ENCODE results near the gene ARHGAP9.
"Not testable (repeated sequence)": the region's sequence is repeated elsewhere in the genome, so short reads cannot be mapped to it uniquely, and the experiment has no call there.

ARHGAP9 gene

DNA sequence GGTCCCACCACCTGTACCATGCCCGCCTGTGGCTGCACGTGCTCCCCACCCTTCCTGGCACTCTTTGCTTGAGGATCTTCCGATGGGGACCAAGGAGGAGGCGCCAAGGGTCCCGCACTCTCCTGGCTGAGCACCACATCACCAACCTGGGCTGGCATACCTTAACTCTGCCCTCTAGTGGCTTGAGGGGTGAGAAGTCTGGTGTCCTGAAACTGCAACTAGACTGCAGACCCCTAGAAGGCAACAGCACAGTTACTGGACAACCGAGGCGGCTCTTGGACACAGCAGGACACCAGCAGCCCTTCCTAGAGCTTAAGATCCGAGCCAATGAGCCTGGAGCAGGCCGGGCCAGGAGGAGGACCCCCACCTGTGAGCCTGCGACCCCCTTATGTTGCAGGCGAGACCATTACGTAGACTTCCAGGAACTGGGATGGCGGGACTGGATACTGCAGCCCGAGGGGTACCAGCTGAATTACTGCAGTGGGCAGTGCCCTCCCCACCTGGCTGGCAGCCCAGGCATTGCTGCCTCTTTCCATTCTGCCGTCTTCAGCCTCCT is 23.4 kb downstream of the ARHGAP9 start:
- DNase-seq = peak; percentile 61

- DNase-seq = no peak
Observed at GRCh38 chr12:57455374-57456144, 24.1 kb downstream of the ARHGAP9 start.

GRCh38 chr12:57454566-57455373 is 24.9 kb downstream of the ARHGAP9 start, which contains the start of gene INHBE:
TSS of gene INHBE (plus strand) at chr12:57455307. CDS start at chr12:57455537, 230 bp downstream.
- DNase-seq = no peak

DNA sequence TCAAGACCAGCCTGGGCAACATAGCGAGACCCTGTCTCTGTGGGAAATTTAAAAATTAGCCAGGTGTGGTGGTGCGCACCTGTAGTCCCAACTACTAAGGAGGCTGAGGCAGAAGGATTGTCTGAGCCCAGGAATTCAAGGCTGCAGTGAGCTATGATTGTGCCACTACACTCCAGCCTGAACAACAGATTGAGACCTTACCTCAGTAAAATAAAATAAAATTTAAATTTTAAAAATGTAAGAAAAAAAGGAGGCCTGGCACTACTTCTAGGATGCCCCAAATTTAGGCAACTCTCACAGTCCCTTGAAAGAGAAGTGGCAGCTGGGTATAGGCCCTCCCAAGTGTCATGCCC is 25.5 kb downstream of the ARHGAP9 start:
- no peak for DNase-seq

DNA sequence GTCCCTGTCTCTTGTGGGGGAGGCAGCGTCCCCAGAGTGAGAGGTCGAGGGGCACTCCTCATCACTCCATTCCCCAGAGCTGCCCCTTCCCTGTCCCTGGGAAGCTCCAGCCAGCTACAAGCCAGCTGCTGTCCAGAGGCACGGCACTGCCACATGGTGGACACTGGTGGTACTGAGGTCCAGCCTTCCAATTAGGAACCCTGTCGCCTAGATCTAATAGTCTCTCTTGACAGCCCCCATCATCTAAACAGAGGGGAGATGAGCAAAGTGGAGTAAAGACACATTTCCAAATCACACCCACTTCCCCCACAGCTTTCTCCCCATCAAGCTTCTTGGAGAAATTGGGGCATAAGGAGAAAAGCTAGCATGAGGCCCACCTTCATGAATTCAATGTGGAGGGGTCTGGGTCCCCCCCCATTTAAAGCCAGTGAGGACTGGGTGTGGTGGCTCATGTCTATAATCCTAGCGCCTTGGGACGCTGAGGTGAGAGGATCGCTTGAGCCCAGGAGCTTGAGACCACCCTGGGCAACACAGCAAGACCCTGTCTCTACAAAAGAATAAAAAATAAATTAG is 26.6 kb downstream of the ARHGAP9 start:
- DNase-seq = peak; percentile 49

DNA sequence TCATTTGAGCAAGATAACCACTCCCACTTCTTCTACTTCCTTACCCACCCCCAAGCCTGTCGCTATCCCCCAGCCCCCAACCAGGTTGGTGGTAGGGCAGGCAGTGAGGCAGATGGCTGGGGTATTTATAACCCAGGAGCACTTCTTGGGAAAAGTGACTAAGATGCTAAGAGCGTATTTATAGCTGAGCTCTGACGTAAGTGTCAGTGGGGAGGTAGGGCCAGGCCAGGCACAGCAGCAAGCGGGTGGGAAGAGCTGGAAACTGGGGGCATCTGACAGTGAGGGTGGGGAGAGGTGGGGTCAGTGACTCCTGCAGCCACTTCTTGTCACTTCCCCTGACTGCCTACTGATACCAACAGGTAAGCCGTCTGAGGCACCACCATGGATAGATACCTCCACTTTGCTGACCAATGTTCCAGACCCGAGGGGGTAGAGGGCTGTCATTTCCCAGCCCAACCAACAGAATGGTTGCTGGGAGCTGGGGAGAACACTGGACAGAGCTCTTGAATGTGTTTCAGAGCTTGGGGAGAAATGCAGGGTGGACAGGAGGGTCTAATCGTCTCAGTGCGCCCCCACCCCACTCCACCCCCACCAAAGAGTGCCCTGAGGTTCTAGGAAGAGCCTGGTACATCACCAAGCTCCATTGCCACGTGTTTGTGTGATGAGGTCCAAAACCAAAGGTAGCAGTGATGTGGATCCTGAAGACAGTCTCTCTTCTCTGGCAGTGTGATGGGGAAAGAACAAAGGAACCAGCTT is 27.3 kb downstream of the ARHGAP9 start:
- no peak for DNase-seq

DNA sequence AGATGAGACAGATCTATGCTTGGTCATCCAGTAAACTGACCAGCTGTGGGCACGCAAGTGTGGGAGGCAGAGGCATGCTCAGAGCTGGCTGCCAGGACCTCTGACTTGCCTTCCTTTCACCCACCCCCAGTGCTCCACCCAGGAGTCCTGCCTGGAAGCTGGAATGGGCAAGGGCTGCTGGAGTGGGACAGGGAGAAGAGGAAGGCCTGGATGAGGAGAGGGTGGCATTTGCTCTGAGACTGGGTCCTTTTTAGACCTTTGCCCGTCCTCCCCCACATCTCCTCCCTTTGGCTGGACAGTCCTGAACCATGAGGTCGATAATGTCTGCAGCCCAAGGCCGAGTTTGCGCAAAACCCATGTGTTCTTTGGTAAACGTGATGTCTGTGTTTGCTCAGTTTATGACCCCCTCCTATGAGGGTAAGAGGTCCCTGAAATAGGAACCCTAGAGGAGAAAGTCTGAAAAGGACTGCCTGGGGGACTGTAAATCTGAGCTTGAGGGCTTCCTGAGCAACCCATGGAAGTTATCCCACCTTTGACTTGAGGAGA is 28.4 kb downstream of the ARHGAP9 start:
- no peak for DNase-seq

DNA sequence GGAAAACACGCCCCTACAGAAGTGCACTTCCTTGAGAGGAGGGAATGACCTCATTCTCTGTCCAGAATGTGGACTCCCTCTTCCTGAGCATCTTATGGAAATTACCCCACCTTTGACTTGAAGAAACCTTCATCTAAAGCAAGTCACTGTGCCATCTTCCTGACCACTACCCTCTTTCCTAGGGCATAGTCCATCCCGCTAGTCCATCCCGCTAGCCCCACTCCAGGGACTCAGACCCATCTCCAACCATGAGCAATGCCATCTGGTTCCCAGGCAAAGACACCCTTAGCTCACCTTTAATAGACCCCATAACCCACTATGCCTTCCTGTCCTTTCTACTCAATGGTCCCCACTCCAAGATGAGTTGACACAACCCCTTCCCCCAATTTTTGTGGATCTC is 29.6 kb downstream of the ARHGAP9 start:
- DNase-seq = no peak

- DNase-seq = no peak
Observed at GRCh38 chr12:57449375-57449774, 30.3 kb downstream of the ARHGAP9 start.

DNA sequence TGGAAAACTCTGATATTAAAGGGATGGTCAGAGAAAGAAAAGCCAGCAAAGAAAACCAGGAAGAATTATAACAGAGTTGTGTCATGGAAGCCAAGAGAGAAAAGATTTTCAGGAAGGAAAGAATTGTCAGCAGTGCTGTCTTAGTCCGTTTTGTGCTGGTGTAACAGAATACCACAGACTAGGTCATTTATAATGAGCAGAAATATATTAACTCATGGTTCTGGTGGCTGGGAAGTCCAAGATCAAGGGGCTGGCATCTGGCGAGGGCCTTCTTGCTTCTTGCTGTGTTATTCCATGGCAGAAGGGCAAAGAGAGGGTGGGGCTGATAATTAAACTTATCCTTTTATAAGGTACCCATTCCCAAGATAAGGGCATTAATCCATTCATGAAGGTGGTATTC is 31.0 kb downstream of the ARHGAP9 start:
- DNase-seq = no peak

DNA sequence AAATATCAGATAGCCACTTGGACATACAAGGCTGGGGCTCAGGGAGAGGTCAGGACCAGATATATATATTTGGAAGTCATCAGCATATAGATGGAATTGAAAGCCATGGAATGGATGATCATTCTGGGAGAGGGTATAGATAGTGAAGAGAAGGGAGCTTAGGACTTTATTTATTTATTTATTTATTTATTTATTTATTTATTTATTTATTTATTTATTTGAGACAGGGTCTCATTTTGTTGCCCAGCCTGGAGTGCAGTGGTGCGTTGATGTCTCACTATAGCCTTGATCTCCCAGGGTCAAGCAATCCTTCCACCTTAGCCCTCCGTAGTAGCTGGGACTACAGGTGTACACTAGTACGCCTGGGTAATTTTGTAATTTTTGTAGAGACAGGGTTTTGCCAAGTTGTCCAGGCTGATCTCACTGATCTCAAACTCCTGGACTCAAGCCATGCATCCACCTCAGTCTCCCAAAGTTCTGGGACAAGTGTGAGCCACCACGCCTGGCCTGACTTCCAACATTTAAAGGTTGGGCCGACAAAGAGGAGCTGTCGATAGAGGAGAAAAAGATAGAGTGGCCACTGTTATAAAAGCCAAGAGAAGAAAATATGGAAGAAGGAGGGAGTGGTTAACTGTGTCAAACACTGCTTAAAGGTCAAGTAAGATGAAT is 33.2 kb downstream of the ARHGAP9 start:
- no peak for DNase-seq

DNA sequence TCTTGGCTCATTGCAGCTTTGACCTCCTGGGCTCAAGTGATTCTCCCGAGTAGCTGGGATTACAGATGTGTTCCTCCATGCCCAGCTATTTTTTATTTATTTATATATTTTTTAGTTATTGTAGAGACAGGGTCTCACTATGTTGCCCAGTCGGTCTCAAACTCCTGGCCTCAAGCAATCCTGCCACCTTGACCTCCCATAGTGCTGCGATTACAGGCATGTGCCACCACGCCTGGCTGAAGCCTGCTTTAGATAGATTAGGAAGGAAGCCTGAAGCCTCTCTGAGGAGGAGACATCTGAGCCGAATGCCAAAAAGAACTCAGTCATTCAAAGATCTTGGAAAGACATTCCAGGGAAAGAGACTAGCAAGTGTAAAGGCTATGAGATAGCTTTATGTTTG is 34.9 kb downstream of the ARHGAP9 start:
- no peak for DNase-seq

- not testable (repeated sequence) for DNase-seq
Observed at GRCh38 chr12:57444337-57444736, 35.3 kb downstream of the ARHGAP9 start.

DNA sequence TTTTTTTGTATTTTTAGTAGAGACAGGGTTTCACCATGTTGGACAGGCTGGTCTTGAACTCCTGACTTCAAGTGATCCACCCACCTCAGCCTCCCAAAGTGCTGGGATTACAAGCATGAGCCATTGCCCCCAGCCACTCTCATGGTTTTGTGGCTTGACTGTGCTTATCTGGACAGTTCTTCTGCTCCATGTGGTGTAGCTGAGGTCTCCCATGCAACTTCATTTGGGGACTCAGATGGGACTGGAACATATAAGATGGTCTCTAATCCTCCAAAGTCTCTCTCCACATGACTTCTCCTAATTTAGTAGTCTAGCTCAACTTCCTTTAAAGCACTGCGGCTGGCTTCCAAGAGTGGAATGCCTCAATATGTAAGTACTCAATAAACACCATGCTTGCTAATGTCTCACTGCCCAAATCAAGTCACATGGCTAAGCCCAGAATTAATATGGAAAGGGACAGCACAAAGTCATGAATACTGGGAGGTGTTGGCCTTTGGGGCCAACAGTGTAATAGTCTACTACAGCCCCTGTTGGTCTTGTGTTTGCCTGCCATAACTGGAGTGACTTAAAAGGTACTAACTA is 37.7 kb downstream of the ARHGAP9 start:
- no peak for DNase-seq

- DNase-seq = not testable (repeated sequence)
Observed at GRCh38 chr12:57441393-57441792, 38.3 kb downstream of the ARHGAP9 start.

DNA sequence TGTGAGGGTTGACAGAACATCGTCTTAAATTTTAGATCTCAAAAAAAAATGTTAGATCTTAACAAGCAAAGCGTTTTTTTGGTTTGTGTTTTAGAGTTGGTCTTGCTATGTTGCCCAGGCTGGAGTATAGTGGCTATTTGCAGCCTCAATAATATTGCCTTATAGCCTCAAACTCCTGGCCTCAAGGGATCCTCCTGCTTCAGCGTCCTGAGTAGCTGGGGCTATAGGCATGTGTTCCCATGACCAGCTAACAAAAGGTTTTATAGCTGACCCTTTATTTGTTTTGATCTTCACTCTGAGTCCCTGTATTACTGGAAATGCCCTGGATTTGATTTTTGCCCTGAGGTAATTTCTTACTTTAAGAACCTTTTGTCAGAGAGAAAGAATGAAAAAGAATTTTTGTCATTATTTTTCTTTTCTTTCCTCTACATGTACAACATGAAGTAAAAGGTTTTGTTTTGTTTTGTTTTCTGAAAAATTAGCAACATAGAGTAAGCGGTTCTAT is 39.9 kb downstream of the ARHGAP9 start:
- DNase-seq = no peak

- no peak for DNase-seq
Observed at GRCh38 chr12:57438400-57438799, 41.3 kb downstream of the ARHGAP9 start.

DNA sequence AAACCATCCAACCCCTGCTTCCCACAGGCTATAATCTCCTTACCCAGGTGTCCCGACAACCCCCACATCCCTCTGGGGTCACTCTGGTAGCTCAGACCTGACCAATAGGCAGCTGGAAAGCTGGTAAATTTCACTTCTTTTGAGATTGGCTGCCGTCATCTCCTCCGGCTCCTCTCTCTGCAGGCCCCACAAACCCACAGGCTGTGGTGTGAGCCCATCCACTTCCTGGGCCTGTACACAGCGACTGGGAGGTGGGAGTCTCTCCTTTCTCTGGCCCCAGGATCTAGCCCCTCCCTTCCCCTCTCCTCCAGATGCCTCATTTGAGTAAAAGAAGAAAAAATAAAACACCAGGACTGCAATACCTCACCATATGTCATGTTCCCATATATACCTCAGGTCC is 44.4 kb downstream of the ARHGAP9 start:
- no peak for DNase-seq

GRCh38 chr12:57434517-57435223 is 45.0 kb downstream of the ARHGAP9 start, which contains the start of gene INHBC:
TSS of gene INHBC (plus strand) at chr12:57434784. CDS start at chr12:57434887, 103 bp downstream.
- no peak for DNase-seq

GRCh38 chr12:57433370-57433769 is 46.3 kb downstream of the ARHGAP9 start:
- DNase-seq = no peak
